Thoracic aorta (tissue), 2 donors: Measurements from ENCODE around the gene DXO. TPM values are rescaled to one million over a fixed set of nuclear protein-coding genes. Genes with fewer than 3 reads are reported as not detected.
"Not testable (repeated sequence)": the region's sequence is repeated elsewhere in the genome, so short reads cannot be mapped to it uniquely, and the experiment has no call there.

Experiments
- ATAC-seq: fragments of 150-250 bp; one replicate; pipeline ENCODE4 v1.8.0; 2017; ENCODE audit warnings: low read depth; ENCODE audit not compliant: insufficient number of reproducible peaks, low FRiP score
- DNase-seq: peaks from one replicate; pipeline ENCODE4 v3.0.0-alpha.2; 2020; ENCODE audit warnings: low spot score
- H3K27ac ChIP-seq, 2 donors: fragments of 200-600 bp; sonication (generic); 1 replicate in 1 of 2; 2 replicates in 1 of 2; pipeline ENCODE4 v1.5.1; 2016; ENCODE audit warnings: mild to moderate bottlenecking in 2 of 2, moderate library complexity in 2 of 2
- H3K27me3 ChIP-seq: fragments of 200-600 bp; sonication (generic); replicated peaks from 2 replicates; pipeline ENCODE4 v1.6.0; 2016; ENCODE audit warnings: mild to moderate bottlenecking; ENCODE audit not compliant: insufficient read depth
- H3K36me3 ChIP-seq: fragments of 200-600 bp; sonication (generic); one replicate; pipeline ENCODE4 v1.5.1; 2016
- H3K4me1 ChIP-seq, 2 donors: fragments of 200-600 bp; sonication (generic); 1 replicate in 1 of 2; 2 replicates in 1 of 2; pipeline versions ENCODE4 v1.5.1 to v1.6.0; 2016; ENCODE audit warnings: low read depth in 2 of 2, mild to moderate bottlenecking in 1 of 2; ENCODE audit not compliant: control insufficient read depth in 1 of 2
- H3K4me3 ChIP-seq: fragments of 200-600 bp; sonication (generic); 2 replicates; pipeline ENCODE4 v1.5.1; 2016; ENCODE audit warnings: mild to moderate bottlenecking
- H3K9me3 ChIP-seq: fragments of 200-600 bp; sonication (generic); 2 replicates; pipeline ENCODE4 v1.5.1; 2016
- total RNA-seq, 2 donors: library from RNA; depleted of rRNA; stranded (reverse); fragments of >200 nt; gene quantifications; one replicate each; pipeline versions ENCODE4 v1.1.0 to v1.2.3, GENCODE V29; 2016

DXO gene
- total RNA-seq, 2 donors from 2014 or later = 14.1 to 45.4 TPM

- not testable (repeated sequence) for H3K4me1 ChIP-seq, H3K4me3 ChIP-seq, DNase-seq, H3K36me3 ChIP-seq, H3K27ac ChIP-seq, ATAC-seq, H3K27me3 ChIP-seq, H3K9me3 ChIP-seq
Observed at GRCh38 chr6:32004864-32005537, 33.1 kb upstream of the DXO start.

GRCh38 chr6:32004393-32004792 lies 32.5 kb upstream of the DXO start:
- H3K9me3 ChIP-seq, H3K4me1 ChIP-seq, H3K27ac ChIP-seq, ATAC-seq, H3K27me3 ChIP-seq, DNase-seq, H3K36me3 ChIP-seq, H3K4me3 ChIP-seq: not testable (repeated sequence)

GRCh38 chr6:32003301-32003700 lies 31.4 kb upstream of the DXO start:
- ATAC-seq = not testable (repeated sequence)

GRCh38 chr6:32002546-32003268 lies 30.8 kb upstream of the DXO start:
- DNase-seq, H3K36me3 ChIP-seq, H3K4me3 ChIP-seq, H3K4me1 ChIP-seq, H3K9me3 ChIP-seq, ATAC-seq, H3K27me3 ChIP-seq, H3K27ac ChIP-seq: not testable (repeated sequence)

More at GRCh38 chr6:32003301-32003700, 31.4 kb upstream of the DXO start:
- H3K4me1 ChIP-seq, H3K36me3 ChIP-seq, H3K27ac ChIP-seq, H3K9me3 ChIP-seq, H3K27me3 ChIP-seq, DNase-seq, H3K4me3 ChIP-seq: not testable (repeated sequence)

GRCh38 chr6:31996385-31996784 lies 24.4 kb upstream of the DXO start:
- ATAC-seq, H3K4me3 ChIP-seq, H3K4me1 ChIP-seq, H3K36me3 ChIP-seq, H3K27me3 ChIP-seq, H3K27ac ChIP-seq, H3K9me3 ChIP-seq, DNase-seq: not testable (repeated sequence)

- H3K4me3 ChIP-seq, H3K9me3 ChIP-seq, DNase-seq, H3K27ac ChIP-seq, H3K4me1 ChIP-seq, H3K27me3 ChIP-seq, ATAC-seq, H3K36me3 ChIP-seq: not testable (repeated sequence)
Observed at GRCh38 chr6:31994421-31994820, 22.5 kb upstream of the DXO start.

GRCh38 chr6:31989363-31989762 lies 17.4 kb upstream of the DXO start:
- not testable (repeated sequence) for DNase-seq, H3K4me1 ChIP-seq, H3K27ac ChIP-seq, H3K9me3 ChIP-seq, ATAC-seq, H3K4me3 ChIP-seq, H3K27me3 ChIP-seq, H3K36me3 ChIP-seq

- not testable (repeated sequence) for H3K27ac ChIP-seq, ATAC-seq, H3K4me3 ChIP-seq, DNase-seq, H3K4me1 ChIP-seq, H3K27me3 ChIP-seq, H3K9me3 ChIP-seq
- peaks cover 12% of the 10 kb centered on the region for H3K36me3 ChIP-seq
Observed at GRCh38 chr6:31981744-31982143, 9.8 kb upstream of the DXO start, which contains the start of gene C4A. Gene C4A, plus strand, starts transcription at chr6:31982057. Its CDS starts 51 bp downstream, at chr6:31982108.

GRCh38 chr6:31980998-31981397 lies 9.1 kb upstream of the DXO start:
- H3K36me3 ChIP-seq = peaks cover 12% of the 10 kb centered on the region
- H3K27me3 ChIP-seq, ATAC-seq, H3K4me1 ChIP-seq, H3K9me3 ChIP-seq, DNase-seq, H3K4me3 ChIP-seq, H3K27ac ChIP-seq: not testable (repeated sequence)

- ATAC-seq, DNase-seq, H3K9me3 ChIP-seq, H3K27ac ChIP-seq, H3K4me1 ChIP-seq, H3K4me3 ChIP-seq, H3K27me3 ChIP-seq: not testable (repeated sequence)
- peaks cover 12% of the 10 kb centered on the region for H3K36me3 ChIP-seq
Observed at GRCh38 chr6:31980195-31980876, 8.4 kb upstream of the DXO start.
